LHCN-M2 (cell line): ENCODE data around the gene OAF. TPM values are rescaled to one million over a fixed set of nuclear protein-coding genes. Genes with fewer than 3 reads are reported as not detected.

ENCODE experiments used
- DNase-seq: peaks from one replicate; pipeline ENCODE4 v3.0.0-alpha.2; 2012; ENCODE audit warnings: low read depth
- total RNA-seq: library from RNA; depleted of rRNA; stranded (reverse); fragments of >200 nt; gene quantifications from 2 replicates; pipeline ENCODE4 v1.2.3, GENCODE V29; 2014

OAF gene
- total RNA-seq, 1 experiment from 2014 or later: 16.3 TPM

GRCh38 chr11:120201653-120202052 is 9.2 kb upstream of the OAF start:
- no peak for DNase-seq

DNA sequence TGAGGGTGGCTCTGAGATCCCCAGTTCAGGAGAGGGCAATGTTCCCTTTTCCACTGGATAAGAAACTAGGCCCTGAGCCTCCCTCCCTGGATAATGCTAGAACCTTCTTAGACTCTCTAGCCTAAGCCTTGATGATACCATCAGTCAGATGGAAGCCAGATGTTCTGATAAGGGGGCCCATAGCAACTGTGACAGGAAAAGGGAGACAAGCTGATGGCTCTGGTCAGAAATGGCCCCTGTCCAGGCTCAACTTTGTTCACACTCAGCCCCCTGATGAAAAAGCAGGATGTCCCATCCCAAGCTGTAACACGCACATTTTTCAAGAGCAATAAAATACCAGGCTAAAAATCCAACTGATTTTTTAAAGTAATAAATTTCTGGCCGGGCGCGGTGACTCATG is 7.2 kb upstream of the OAF start:
- no peak for DNase-seq

- peak; percentile 79 for DNase-seq
Measured at GRCh38 chr11:120205596-120206161, 5.2 kb upstream of the OAF start.

- DNase-seq: no peak
Measured at GRCh38 chr11:120207512-120207911, 3.3 kb upstream of the OAF start.

GRCh38 chr11:120208001-120208441 is 2.8 kb upstream of the OAF start:
- no peak for DNase-seq

- peak; percentile 36 for DNase-seq
Measured at GRCh38 chr11:120208777-120209176, 2.1 kb upstream of the OAF start.

- DNase-seq: no peak
Measured at GRCh38 chr11:120209746-120210625, 846 bp upstream of the OAF start.

DNA sequence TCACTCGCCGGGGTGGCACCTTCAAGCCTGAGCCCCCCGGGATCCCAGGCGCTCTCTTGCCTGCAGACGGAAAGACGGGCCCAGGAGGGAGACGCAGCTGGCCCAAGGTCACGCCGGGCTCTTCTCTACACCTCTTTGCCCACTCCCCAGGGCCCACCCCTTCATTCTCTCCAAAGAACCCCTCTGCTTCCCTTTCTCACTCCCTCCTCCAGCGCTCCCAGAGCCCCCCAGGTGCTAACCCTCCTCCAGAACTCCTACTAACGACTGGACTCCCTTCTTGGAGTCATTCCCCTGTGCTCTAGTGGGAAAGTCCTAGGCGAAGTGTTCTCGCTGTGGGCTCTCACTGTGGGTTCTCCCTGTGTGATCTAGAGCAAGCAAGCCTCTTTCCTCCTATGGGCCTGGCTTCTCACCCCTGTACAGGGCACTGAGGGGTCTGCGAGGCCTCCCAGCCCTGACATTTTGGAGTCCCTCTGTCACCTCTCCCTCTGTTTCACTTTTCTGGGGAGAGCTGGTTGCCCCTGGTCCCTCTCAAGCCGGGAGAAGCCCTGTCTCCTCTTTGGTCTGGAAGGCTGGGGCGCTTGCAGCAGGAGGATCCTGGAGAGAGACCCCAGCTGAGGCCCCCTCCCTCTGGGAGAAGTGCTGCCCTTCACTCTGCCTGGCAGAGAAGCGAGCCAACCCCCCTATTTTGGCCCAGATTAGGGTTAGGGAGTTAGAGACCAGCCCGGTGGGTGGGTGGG is 858 bp downstream of the OAF start:
- no peak for DNase-seq

GRCh38 chr11:120212259-120212878 is 1.5 kb downstream of the OAF start:
- DNase-seq: no peak

DNA sequence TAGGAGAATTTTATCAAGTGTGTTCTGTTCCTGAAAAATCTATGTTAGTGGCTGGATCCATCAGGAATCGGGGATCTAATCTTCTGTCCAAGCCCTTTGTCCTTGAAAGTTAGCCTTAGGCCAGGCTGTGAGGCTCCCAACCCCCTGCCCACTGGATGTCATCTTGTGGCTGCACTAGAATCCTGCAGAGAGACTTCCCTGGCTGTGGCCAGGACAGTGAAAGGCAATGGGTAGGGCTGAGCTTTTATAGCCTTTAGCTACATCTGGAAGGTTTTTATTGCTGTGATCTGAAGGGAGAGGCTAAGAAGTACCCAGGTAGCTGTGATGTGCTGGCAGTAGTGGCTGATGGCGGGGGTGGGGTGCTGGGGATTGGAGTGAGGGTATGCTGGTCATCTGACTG is 2.1 kb downstream of the OAF start:
- DNase-seq: no peak

DNA sequence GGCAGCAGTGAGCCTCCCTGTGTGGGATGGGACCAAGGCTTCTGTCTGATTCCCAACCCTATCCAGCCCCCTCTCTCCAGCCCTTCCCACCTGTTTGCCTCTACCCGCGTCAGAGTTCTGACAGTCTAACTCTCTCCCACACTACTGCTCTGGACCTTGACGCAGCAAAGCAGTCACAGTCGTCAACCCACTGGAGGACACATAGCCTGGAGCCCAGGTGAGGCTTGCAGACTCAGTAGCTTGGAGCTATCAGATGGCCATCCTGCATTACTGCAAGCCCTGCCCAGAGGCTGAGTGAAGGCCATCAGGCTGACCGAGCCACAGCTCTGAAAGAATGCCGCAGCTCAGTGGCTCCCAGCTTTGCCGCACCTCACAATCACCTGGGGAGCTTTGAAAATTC is 3.7 kb downstream of the OAF start:
- DNase-seq: no peak

GRCh38 chr11:120215634-120216033 is 4.8 kb downstream of the OAF start:
- no peak for DNase-seq

DNA sequence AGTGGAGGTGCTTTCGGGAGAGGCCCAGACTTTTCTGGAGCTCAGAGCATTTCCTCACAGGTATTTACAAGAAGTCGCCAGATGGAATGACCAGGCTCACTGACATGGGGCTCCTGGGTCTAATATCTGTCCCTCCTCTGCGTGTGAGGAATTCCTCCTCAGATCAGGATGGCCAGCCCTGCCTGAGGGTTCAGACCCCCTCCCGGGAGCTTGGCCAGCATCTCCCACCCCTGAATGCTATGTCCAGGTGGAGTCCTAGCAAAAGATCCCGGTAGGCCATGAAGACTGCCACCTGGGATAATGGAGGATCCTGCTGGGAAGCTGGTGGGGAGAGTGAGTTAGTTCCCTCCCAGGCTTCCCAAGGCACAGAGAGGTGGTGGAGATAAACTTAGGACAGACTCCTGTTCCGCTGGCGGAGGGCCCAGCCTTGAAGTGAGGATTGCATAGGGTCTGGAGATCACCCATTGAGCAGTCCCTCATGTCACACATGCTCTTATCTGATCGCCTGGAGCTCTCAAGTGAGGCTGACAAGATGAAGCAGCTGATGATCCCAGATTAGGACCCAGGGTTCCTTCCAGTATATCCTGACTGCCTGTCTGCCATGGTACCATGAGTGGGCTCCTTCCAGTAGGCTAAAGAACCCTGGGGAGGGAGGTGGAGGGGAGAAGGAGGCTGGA is 5.7 kb downstream of the OAF start:
- DNase-seq: no peak

DNA sequence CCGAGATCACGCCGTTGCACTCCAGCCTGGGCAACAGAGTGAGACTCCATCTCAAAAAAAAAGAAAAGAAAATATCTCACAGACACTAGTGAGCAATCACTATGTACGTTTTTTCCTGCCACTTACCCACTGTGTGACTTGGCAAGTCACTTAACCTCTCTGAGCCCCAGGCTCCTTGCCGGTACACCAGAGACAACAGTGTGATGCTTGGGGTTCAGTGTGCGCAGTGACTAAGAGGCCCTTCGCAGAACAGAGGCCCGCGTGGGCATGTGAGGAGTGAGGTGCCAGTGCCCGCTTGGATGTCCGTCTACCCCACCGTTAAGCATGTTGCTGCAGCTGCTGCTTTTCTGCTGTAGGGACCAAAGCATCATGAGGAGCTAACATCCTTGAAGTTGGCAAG is 6.7 kb downstream of the OAF start:
- no peak for DNase-seq

- no peak for DNase-seq
Measured at GRCh38 chr11:120217941-120218694, 7.3 kb downstream of the OAF start.

DNA sequence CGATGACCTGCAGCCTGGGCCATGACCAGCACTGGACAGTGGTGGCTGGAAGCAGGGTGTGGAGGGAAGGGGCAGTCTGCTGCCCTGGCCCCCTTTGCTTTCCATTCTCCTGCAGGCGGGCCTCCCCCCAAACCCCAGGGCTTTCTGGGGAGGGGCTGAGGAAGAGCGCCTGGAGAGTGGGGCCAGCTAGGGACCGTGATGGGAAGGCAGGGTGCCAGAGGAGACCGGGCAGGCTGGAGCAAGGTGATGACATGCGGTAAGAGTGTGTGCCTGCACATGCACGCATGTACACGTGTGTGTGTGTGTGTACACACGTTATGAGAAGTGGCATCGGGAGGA is 7.8 kb downstream of the OAF start:
- DNase-seq: no peak

- no peak for DNase-seq
Measured at GRCh38 chr11:120219232-120219937, 8.6 kb downstream of the OAF start.

- no peak for DNase-seq
Measured at GRCh38 chr11:120219938-120220746, 9.3 kb downstream of the OAF start.

DNA sequence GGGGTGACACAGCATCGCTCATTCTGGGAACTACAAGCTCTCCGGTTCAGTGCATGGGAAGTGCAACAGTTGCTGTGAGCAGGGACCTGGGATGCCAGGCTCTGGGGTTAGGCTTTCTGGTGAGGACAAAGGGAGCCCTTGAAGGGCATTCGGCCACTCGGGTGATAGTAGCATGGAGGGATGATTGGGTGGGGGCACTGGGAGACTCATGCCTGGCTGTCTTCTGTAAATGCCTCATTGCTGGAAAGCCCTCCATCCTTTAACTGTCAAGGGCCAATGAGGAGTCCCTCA is 9.9 kb downstream of the OAF start:
- DNase-seq: no peak
